Measurements from ENCODE around the gene SH3RF3.

SH3RF3 gene

GRCh38 chr2:109164311-109164710 is 35.3 kb downstream of the SH3RF3 start:
- H3K27ac Mint-ChIP-seq: no peak overlapping the region
- no peak overlapping the region for H3K4me3 Mint-ChIP-seq
- H3K9me3 Mint-ChIP-seq: peaks cover 23% of the 10 kb centered on the region

DNA sequence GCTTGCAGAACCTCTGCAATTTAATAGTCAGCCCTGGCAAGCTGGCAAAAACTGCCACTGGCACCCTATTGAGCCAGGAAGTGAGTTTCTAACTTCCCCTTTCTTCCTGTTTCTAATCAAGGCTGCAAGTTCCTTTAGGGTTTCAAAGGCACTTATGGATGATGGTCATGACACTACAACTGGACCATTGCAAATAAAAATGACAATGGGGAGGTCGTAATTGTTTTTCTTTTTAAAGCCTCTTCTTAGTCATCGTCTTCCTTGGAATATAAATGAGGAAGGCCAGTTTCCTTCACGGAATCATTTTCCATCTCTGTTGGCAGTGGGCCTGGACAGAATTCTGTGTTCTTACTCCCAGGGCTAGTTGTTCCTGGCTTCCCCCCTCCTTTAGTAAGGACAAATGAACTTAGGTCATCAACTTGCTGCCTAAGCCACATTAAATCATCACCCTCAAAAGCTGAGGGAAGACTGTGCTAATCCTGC is 35.8 kb downstream of the SH3RF3 start:
- no peak overlapping the region for H3K27ac Mint-ChIP-seq
- H3K36me3 Mint-ChIP-seq (ENCODE audit: low read depth): peaks cover 22% of the 10 kb centered on the region
- no peak overlapping the region for H3K4me3 Mint-ChIP-seq
- TF ChIP-seq CTCF (IDR thresholded peaks at IDR 0.05): no peak
- H3K9me3 Mint-ChIP-seq: peaks cover 23% of the 10 kb centered on the region
- H3K27me3 Mint-ChIP-seq (ENCODE audit: low read depth, poor library complexity): peaks cover 2% of the 10 kb centered on the region
- no peak for DNase-seq
- peaks cover 5% of the 10 kb centered on the region for H3K4me1 Mint-ChIP-seq

More at GRCh38 chr2:109164311-109164710, 35.3 kb downstream of the SH3RF3 start:
- TF ChIP-seq CTCF (IDR thresholded peaks at IDR 0.05): no peak
- Mint-ChIP-seq H3K36me3 (ENCODE audit: low read depth) (peaks cover 22% of the 10 kb centered on the region), H3K4me1 (peaks cover 5% of the 10 kb centered on the region), H3K27me3 (ENCODE audit: low read depth, poor library complexity) (peaks cover 2% of the 10 kb centered on the region)
- DNase-seq: no peak

- TF ChIP-seq CTCF (IDR thresholded peaks at IDR 0.05): no peak
- Mint-ChIP-seq H3K27me3 (ENCODE audit: low read depth, poor library complexity) (no peaks in the 10 kb centered on the region), H3K36me3 (ENCODE audit: low read depth) (peaks cover 22% of the 10 kb centered on the region), H3K27ac (no peak overlapping the region), H3K4me1 (peaks cover 8% of the 10 kb centered on the region), H3K4me3 (no peak overlapping the region), H3K9me3 (peaks cover 23% of the 10 kb centered on the region)
- no peak for DNase-seq
These were observed 37.8 kb downstream of the SH3RF3 start for GRCh38 chr2:109166811-109167210.

GRCh38 chr2:109168086-109168485 is 39.1 kb downstream of the SH3RF3 start:
- H3K4me1 Mint-ChIP-seq: peaks cover 21% of the 10 kb centered on the region
- no peaks in the 10 kb centered on the region for H3K27me3 Mint-ChIP-seq (ENCODE audit: low read depth, poor library complexity)

DNA sequence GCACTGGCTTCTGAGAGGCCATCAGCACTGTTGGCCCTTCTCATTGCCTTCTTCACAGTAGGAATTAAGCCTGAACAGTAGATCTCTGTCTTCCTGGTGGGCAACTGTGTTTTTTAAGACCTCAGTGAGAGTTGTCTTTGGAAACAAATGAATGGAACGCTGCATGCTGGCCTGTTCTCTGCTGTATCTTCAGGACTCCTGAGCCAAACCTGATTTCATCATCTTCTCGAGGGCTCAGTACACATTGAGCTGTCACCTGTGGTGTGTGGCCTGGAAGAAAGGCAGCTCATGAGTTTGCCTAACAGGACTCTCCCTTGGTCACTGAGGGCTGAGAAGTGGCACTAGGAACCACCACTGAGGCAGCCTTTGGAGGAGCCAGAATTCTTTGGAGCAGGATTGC is 39.7 kb downstream of the SH3RF3 start:
- Mint-ChIP-seq H3K9me3 (peaks cover 23% of the 10 kb centered on the region), H3K4me1 (peaks cover 27% of the 10 kb centered on the region), H3K36me3 (ENCODE audit: low read depth) (peaks cover 22% of the 10 kb centered on the region), H3K27ac (no peak overlapping the region), H3K27me3 (ENCODE audit: low read depth, poor library complexity) (no peaks in the 10 kb centered on the region), H3K4me3 (no peak overlapping the region)
- DNase-seq: no peak
- TF ChIP-seq CTCF (IDR thresholded peaks at IDR 0.05): no peak

More at GRCh38 chr2:109168086-109168485, 39.1 kb downstream of the SH3RF3 start:
- Mint-ChIP-seq H3K9me3 (peaks cover 23% of the 10 kb centered on the region), H3K36me3 (ENCODE audit: low read depth) (peaks cover 22% of the 10 kb centered on the region), H3K4me3 (no peak overlapping the region), H3K27ac (no peak overlapping the region)
- DNase-seq: no peak
- no peak for TF ChIP-seq CTCF (IDR thresholded peaks at IDR 0.05)

- Mint-ChIP-seq H3K4me1 (peaks cover 27% of the 10 kb centered on the region), H3K27ac (no peak overlapping the region), H3K9me3 (peaks cover 39% of the 10 kb centered on the region), H3K36me3 (ENCODE audit: low read depth) (peaks cover 35% of the 10 kb centered on the region), H3K27me3 (ENCODE audit: low read depth, poor library complexity) (peaks cover 8% of the 10 kb centered on the region), H3K4me3 (no peak overlapping the region)
- no peak for TF ChIP-seq CTCF (IDR thresholded peaks at IDR 0.05)
- no peak for DNase-seq
These were observed 41.6 kb downstream of the SH3RF3 start for GRCh38 chr2:109170645-109171044.
